GM12873 (cell line): Measurements from ENCODE around the gene TRPV4.

ENCODE experiments used
- TF ChIP-seq, protein P1 (sequence below): IDR thresholded peaks from 2 replicates; pipeline ENCODE4 v1.5.1; 2012; ENCODE audit warnings: low read depth, mild to moderate bottlenecking, moderate library complexity, low read length, control low read depth; ENCODE audit not compliant: insufficient read depth; ENCODE audit errors: missing control alignments

The TRPV4 gene

DNA sequence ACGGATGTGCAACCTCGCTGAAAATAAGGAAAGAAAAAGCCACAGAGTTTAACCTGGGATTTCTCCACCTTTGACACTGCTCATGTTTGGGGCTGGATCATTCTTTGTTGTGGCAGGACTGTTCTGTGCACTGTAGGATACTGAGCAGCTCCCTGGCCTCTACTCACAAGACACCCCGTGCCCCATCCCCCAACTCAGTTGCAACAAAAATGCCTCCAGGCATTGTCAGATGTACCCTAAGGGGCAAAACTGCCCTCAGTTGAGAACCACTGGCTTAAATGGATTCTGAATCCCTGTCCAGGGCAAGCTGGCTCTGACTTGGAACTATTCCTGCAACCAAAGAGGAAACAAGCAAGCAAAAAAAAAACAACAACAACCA, 45.0 kb upstream of the TRPV4 start:
- TF ChIP-seq, protein P1, sequence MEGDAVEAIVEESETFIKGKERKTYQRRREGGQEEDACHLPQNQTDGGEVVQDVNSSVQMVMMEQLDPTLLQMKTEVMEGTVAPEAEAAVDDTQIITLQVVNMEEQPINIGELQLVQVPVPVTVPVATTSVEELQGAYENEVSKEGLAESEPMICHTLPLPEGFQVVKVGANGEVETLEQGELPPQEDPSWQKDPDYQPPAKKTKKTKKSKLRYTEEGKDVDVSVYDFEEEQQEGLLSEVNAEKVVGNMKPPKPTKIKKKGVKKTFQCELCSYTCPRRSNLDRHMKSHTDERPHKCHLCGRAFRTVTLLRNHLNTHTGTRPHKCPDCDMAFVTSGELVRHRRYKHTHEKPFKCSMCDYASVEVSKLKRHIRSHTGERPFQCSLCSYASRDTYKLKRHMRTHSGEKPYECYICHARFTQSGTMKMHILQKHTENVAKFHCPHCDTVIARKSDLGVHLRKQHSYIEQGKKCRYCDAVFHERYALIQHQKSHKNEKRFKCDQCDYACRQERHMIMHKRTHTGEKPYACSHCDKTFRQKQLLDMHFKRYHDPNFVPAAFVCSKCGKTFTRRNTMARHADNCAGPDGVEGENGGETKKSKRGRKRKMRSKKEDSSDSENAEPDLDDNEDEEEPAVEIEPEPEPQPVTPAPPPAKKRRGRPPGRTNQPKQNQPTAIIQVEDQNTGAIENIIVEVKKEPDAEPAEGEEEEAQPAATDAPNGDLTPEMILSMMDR = no peak

DNA sequence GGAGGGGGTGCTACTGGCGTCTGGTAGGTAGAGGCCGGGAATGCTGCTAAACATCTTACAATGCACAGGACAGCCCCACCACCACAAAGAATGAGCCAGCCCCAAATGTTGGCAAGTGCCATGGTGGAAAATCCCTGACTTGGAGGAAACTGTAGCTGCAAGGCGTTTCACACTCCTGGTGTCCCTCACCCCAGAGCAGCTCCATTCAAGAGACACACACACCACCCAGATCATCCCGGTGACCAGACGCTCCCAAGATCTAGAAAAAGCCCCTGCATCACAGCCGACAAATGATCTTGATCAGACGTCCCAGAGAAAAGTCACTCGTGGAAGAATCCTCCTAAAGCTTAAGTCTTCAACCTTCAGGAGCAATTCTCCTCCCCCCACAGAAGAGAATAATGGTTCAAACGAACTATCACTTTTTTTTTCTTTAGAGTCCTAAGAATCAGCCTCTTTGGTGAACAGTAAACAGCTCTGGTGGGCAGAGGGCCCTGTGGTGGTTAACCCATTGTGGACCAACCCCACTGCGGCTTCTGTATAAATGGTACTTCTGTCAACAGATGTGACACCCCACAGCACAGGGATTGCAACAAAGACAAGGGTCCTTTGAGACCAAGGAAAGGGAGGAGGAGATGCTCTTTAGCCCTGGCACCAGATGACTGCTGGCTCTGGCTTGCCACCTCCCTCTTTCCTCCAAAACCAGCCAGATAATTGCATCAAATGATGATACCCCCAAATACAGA, 44.5 kb upstream of the TRPV4 start:
- TF ChIP-seq, protein P1 = no peak

DNA sequence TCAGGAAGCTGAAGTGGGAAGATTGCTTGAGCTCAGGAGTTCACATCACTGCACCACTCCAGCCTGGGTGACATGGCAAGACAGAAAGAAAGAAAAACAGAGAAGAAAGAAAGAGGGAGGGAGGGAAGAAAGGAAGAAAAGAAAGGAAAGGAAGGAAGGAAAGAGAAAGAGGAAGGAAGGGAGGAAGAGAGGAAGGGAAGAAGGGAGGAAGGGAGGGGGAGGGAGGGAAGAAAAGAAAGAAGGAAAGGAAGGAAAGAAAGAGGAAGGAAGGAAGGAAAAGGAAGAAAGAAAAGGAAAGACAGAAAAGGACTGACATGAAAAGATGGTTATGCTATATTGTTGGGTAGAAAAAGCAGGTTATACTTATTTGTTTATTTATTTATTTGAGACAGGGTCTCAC, 43.2 kb upstream of the TRPV4 start:
- TF ChIP-seq, protein P1 = no peak

DNA sequence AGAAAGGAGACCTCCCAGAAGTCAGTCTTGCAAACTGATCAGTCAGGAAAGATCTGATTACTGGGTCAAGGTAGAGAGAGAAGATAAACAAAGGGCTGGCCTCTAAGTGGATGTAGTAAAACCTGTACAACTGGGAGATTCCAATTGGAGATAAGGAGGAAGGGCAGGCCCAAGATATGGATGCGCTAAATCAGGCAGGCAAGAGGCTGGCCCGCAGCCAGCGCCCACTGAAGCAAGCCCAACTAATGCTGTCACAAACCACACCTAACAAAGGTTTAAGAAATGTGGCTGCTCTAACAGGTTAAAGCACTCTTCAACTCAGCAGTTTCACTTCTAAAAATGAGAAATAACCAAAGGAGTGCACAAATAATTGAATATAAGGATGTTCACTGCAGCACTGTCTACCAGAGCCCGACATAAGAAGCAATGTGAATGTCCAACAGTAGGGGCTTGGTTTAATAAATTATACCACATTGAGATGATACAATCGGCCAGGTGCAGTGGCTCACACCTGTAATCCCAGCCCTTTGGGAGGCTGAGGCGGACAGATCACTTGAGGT, 42.5 kb upstream of the TRPV4 start:
- TF ChIP-seq, protein P1 = no peak

DNA sequence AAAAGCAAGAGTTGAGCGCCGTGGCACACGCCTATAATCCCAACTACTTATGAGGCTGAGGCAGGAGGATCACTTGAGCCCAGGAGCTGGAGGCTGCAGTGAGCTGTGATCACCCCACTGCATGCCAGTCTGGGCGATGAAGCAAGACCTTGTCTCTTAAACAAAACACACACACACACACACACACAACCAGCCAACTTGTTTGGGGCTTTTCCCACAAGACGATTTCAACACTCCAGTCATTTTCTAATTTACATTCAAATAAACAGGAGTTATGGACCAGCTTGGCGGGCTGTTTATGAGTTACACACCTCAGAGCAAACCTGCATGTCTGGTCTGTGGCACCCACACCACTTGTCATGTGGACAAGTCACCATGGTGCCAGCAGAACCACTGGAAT, 40.5 kb upstream of the TRPV4 start:
- TF ChIP-seq, protein P1 = no peak

DNA sequence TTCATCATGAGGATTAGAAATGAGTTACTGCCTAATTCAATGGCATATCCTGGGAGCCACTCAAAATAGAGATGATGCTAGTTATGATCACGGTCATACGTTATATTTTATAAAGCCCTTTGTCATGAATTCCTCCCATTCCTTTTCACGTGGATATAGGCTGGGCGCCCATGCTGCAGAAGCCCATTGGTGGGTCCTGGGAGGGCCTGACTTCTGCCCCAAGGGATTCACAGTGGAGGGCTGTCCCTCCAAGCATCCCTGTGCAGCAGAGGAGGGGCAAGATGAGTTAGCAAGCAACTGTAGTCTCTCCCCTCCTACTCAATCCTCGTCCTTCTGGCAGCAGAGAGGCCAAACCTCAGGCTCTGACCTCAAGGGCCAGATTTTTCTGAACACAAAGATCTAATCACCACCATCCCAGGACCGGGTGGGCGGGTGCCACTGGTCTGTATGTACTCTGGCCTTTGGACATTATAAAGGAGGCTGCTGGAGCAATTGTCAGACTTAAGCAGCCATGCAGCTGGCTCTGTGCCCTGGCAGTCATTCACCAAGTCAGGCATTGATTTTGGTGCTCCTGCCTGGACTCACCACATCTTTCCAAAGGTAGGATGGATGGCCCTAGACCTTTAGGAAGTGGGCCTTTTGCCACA, 38.6 kb upstream of the TRPV4 start:
- TF ChIP-seq, protein P1 = no peak

DNA sequence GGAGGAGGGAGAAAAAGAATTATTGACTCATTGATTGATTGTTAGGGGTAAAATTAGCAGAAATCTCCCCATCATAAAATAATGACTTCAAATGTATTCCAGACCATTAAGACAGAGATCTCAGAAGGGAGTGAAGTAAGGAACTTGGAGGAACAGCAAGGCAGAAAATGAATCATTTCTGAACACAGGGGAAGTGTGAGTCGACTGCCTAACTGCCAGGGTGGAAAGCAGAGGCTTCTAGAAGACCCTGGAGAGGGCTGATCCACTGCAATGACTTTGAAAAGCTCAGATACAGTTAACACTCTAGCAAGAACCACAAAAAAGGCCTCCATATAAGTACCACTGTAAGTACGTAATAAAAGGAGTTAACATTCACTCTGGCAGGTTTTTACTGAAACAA, 37.5 kb upstream of the TRPV4 start:
- TF ChIP-seq, protein P1 = no peak
